ENCODE measurements around the gene ENOX1.
A peak's percentile ranks its signal among the peaks of the same experiment; 100 is the strongest.

Gene ENOX1

GRCh38 chr13:43669101-43669500 lies 117.7 kb downstream of the ENOX1 start:
- no peak for DNase-seq

GRCh38 chr13:43666403-43666802 lies 120.4 kb downstream of the ENOX1 start:
- no peak for DNase-seq

DNA sequence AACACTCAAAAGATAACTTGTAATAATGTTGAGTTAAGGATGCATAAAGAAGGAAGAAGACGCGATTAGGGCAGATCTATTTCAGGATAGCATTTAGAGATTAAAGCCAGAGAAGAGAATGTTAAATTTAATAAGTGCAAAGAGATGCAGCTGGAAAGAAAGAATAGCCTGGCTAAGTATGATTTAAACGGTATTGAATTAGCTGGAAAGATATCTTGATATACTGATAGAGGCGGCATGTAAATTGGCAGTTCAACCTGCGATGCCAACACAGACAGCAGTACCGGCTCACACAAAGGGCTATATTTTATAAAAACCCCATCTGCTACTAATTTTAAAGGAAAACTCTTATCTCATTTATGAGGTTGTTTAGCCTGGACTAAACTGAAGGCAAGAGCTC lies 121.4 kb downstream of the ENOX1 start:
- no peak for DNase-seq

GRCh38 chr13:43664700-43665191 lies 122.0 kb downstream of the ENOX1 start:
- DNase-seq, result peak; percentile 88

- peak; percentile 74 for DNase-seq
These were observed 123.2 kb downstream of the ENOX1 start for GRCh38 chr13:43663474-43664090.

DNA sequence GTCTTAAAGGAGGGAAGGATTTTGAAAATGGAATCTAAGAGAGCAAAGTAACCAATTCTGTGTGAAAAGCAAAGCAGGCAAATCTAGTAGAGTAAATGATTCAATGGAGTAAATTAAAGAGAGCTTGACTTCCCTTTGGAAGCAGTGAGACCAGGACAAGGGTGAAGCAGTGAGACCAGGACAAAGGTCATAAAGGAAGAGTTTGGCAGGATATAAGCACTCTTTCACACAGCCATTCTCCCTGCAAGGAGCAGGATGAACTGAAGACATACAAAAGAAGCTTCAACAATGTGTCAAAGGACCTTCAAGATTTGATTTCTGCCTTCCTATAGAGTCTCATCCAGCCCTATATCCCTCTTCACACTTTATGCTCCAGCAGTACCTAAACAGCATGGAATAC lies 123.8 kb downstream of the ENOX1 start:
- no peak for DNase-seq

- no peak for DNase-seq
These were observed 125.5 kb downstream of the ENOX1 start for GRCh38 chr13:43661161-43661830.

DNA sequence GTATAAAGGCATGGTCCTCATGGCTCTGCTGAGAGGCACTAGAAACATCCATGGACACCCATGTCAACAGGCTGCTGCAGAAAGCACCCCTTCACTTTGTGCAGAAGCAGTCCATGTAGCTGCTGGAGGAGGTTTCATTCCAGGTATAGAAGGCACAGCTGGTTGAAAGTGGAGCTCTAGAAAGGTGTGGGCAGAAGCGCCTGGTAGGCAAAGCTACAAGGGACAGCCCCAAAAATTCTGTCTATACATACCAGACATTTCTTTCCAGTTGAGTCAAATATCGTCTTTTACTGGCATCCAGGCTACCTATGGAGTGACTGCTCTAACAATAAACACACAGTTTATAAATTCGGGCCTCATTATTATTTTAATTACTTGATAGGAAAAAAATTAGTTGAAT lies 129.3 kb downstream of the ENOX1 start:
- no peak for DNase-seq

- DNase-seq, result no peak
These were observed 132.8 kb downstream of the ENOX1 start for GRCh38 chr13:43653980-43654379.

DNA sequence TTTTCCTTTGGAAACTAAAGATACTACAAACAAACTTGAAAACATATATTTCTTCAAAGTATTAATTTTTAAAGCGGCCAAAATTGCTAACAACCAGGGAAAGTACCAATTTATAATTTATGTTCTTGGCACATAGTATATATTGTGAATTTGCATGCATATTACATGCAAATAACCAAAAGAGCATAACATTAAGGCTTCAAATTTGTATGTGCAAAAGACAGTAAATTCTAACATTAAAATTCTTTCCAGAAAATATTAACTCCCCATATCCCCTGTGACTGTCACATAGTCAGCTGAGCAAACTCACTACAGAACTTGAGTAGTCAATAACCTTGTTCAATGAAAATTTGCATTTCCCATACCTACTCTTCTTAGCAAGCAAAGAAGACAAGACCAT lies 133.4 kb downstream of the ENOX1 start:
- no peak for DNase-seq

- no peak for DNase-seq
These were observed 134.0 kb downstream of the ENOX1 start for GRCh38 chr13:43652760-43653159.

DNA sequence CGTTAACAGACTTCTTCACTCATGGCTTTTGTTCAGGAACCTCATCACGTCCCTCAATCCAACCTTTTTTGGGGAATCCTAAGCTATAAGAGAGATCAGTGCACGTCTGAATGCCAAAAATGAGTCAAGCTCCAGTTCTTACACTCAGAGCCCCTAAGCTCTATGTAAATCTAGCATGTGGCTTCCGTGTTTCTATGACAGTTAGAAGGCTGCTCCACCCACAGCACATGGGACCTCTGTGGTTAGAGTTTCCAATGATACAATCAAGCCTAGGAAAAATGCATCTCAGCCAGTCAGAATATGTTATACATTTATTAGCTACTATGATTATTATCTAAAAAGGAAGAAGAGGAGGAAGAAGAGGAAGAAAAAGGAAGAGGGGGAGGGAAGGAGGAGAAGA lies 135.9 kb downstream of the ENOX1 start:
- DNase-seq, result no peak

GRCh38 chr13:43648733-43649132 lies 138.0 kb downstream of the ENOX1 start:
- no peak for DNase-seq

DNA sequence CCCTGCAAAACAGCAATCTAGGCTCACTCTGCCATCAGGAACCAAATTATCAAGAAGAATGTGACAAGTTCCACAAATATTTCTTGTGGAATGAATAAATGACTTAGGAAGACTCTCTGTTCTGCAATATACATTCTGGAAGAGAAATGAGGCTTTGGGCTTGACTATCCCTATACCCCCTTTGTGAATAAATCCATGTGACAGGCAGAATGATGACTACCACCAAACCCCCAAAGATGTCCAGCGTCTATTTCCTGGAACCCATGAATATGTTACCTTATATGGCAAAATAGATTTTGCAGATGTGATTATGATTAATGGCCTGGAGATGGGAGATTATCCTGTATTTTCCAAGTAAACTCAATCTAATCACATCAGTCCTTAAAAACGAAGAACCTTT lies 139.3 kb downstream of the ENOX1 start:
- DNase-seq, result peak; percentile 27

GRCh38 chr13:43640476-43640875 lies 146.3 kb downstream of the ENOX1 start:
- no peak for DNase-seq

DNA sequence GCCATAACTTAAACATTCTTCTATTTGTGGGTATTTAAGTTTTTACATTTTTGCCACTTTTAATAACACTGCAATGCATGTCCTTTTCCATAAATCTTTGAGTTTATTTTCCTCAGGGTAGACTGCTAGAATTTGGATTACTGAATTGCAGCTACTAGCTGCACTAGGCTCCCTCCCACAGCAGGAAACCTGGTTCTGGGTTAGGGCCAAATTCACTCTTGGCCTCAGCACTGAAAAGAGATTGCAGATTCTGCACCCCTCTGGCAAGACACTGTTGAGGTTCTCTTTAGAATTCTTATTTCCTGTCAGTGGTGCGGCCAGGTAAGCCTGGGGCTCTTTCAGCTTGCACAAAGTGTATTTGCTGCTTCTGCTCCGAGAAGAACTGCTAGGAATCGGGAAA lies 155.7 kb downstream of the ENOX1 start:
- no peak for DNase-seq

DNA sequence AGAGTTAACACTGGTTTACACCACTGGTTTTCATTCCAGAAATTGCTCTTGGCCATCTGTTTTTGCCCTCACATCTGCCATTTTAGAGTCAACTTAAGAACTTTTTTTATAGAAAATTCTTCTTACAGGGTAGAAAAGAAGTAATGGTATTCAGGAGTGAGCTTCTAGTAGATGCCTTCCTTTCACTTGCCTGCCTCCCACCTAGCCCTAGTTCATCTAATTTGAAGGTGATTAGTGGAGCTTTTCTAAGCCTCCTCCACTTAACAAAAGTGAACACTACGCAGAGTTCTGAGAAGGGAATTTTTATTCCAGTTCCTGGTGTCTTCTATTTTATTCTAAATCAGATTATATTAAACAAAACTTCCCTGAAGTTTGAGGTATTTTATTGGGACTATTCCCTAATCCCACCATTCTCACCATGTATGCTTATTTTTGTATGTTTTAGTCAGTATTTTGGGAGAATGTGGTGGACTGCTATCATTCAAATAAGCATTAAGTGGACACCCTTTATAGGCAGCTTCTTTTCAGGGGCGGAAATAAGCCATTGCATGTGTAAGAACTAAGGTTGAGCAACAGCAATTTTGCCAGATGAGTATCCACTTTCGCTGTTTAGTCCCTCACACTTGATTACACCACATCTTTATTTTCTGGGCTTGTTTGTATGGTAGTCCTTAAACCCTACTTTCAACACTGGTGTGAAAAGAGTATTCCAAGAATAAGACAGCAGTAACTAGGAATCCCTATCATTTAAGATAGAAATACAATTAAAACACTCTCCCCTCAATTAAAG lies 156.9 kb downstream of the ENOX1 start:
- no peak for DNase-seq

DNA sequence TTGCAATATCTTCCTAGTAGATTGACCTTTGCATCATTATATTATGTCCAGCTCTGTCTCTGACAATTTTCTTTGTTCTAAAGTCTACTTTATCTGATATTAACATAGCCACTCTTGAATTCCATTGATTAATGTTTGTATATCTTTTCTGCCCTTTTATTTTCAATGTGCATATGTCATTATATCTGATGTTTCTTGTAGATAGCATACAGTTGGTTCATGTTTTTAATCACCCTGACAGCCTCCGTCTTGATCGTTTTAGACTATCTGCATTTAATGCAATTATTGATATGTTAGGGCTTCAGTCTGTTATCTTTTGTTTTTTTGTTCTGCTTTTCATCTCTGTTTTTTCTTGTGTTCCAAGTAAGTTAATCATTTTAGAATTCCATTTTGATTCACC lies 159.8 kb downstream of the ENOX1 start:
- no peak for DNase-seq

DNA sequence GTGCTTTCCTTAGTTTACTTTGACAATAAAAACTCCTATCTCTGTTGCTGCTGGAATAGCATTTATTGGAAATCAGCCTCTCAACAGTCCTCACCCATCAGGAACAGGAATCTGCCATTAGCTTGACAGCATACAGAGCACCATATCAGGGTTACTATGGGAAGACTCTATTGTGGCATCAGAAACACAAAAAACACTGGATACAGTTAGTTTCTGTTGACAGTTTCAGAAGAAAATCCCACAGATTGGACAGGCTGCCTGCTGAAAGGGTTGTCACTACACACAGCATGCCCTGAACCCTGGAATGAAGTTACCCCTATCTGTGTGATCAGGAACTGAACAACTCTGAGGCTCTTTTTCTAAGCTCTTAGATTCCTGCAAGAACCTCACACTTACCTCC lies 172.7 kb downstream of the ENOX1 start:
- no peak for DNase-seq

DNA sequence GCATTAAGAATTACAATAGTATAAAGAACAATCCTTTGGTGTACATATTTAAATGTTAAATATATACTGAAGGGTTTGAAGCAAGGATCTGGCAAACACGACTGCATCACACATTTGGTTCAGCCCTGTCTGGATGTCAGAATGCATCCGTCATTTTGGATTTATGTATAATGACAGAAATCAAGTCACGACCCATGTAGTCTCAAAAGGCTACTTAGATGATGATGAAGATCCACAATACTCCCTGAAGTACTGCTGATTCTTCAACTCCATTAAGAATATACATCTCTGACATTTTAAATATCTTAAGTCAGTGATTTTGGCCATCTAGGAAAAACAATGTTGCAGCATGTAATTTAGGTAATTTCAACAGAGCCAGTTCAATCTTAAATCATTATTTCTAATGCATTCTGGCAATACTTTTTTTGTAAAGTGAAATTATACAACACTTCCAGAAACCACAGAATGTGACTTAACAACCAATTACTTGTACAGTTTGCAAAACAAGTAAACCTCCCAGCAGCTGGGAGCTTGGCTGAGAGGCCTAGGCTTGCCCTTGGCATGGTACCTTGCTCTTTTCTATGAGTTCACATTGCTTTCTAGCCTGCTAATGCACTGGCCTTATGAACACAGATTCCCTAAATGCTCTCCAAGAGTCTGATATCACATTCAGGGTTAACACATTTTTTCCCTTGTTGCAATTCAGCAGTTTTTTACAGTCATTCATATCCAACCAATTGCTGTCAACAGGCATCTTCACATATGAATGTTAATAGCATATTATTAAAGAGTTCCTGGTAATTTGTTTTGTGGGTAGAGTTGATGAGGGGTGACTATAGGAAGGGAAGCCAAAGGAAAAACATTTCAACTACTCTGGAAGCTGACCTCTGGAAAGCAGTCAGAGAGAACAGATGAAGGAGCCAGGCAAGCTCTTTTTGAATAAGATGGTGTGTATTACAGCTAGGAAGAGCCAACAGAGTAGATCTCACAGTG lies 175.2 kb downstream of the ENOX1 start:
- DNase-seq, result no peak

DNA sequence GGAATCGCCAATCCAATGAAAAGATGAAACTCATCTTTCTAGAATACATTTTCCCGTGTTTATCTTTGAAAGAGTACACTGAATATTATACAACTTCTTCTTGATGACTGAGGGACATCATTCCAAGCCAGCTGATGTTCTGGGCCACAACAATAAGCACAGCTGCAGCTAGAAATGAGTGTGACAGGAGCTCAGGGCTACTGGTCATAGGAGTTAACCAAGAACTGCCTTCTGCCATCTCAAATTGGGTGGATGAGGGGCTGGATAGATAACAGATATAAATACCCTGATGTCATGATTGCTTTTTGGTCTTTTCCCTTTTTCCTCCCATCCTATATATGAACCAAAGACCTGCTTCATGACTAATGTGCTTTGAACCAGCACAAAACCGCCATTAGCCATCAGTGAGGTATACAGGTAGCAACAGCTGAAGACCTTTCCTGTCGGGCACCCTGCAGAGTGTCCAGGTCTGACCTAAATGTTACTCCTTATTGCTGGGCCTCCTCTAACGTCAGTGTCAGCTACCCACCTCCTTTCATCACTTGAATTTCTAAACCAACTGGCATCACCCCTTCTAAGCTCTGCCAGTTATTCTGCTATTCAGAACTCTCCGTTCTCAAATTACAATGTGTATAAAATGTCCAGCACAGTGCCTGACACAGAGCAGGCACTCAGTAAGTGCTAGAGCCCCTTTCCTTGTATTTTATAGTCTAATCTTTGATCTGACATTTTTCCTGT lies 178.2 kb downstream of the ENOX1 start:
- no peak for DNase-seq

GRCh38 chr13:43597599-43597945 lies 189.2 kb downstream of the ENOX1 start:
- DNase-seq, result no peak

Measured in fibroblast of skin of back (primary cell).